NCI-H524 treated with DMSO at 0.1 percent for 48 hours (cell line): ENCODE results near the gene MRAP2.

Source experiments
- DNase-seq: peaks from one replicate; lab custom pipeline; 2025; lab: John Stamatoyannopoulos, UW

The MRAP2 gene

GRCh38 chr6:84135291-84135690 is 101.7 kb downstream of the MRAP2 start:
- no peak for DNase-seq

- DNase-seq = no peak
Observed at GRCh38 chr6:84136364-84137050, 102.9 kb downstream of the MRAP2 start.

- DNase-seq = no peak
Observed at GRCh38 chr6:84137051-84137375, 103.4 kb downstream of the MRAP2 start.

- DNase-seq = no peak
Observed at GRCh38 chr6:84137989-84138575, 104.5 kb downstream of the MRAP2 start.

GRCh38 chr6:84139311-84139710 is 105.7 kb downstream of the MRAP2 start:
- no peak for DNase-seq
